HepG2 (cell line): ENCODE results near the gene SH2D7. TPM values are rescaled to one million over a fixed set of nuclear protein-coding genes. Genes with fewer than 3 reads are reported as not detected.

Source experiments
- ATAC-seq: fragments of 200-7000 bp; cut with Tn5 transposase; 3 replicates; pipeline ENCODE4 v1.9.1; 2020; ENCODE audit warnings: mild to moderate bottlenecking, moderate library complexity
- BruUV-seq: library from RNA; stranded (reverse); fragments of 400-500 nt; replicated peaks from 2 replicates; lab custom pipeline; 2021; lab: Mats Ljungman, UMichigan
- CTCF ChIA-PET: fragments of 300-600 bp; formaldehyde crosslinking; extraction: SDS; loops from one replicate; lab custom pipeline; 2021; ENCODE audit warnings: low total read pairs, inconsistent platforms, low intra/inter-chr PET ratio; lab: Yijun Ruan, JAX
- POLR2A ChIA-PET: fragments of 350-600 bp; sonication (Branson Sonifier 250); formaldehyde crosslinking; loops from one replicate; lab custom pipeline; 2020; ENCODE audit warnings: antibody characterized with exemption, inconsistent platforms; lab: Yijun Ruan, JAX
- DNase-seq: peaks from one replicate; pipeline ENCODE4 v3.0.0-alpha.2; 2015; ENCODE audit warnings: low spot score
- FAIRE-seq: peaks from 3 replicates; lab custom pipeline; 2011; peaks lifted over from hg19 to GRCh38; lab: Jason Lieb, UNC
- H2AFZ ChIP-seq: one replicate; pipeline ENCODE4 v1.6.1; 2011; ENCODE audit warnings: low read length, inconsistent platforms
- H3K27ac ChIP-seq: fragments of 300-600 bp; 3 replicates; pipeline ENCODE4 v1.8.0; 2011; ENCODE audit warnings: mixed run types, mild to moderate bottlenecking, mixed read lengths, low read length, inconsistent platforms; ENCODE audit not compliant: insufficient read depth; ENCODE audit errors: extremely low read length
- H3K27me3 ChIP-seq, 2 experiments: fragments of 200-600 bp in 1 of 2; 2 replicates in 1 of 2; 3 replicates in 1 of 2; pipeline versions ENCODE4 v1.6.0 to v1.8.0; 2011; ENCODE audit warnings: low read length in 2 of 2, mild to moderate bottlenecking in 2 of 2, moderate library complexity in 2 of 2, inconsistent platforms in 1 of 2; ENCODE audit not compliant: insufficient read depth in 2 of 2, control insufficient read depth in 1 of 2
- H3K36me3 ChIP-seq, 2 experiments: fragments of 200-600 bp in 1 of 2; replicated peaks in 1 of 2; 2 replicates in 1 of 2; 3 replicates in 1 of 2; pipeline versions ENCODE4 v1.5.1 to v1.8.0; 2011; ENCODE audit warnings: low read length in 2 of 2, inconsistent platforms in 1 of 2; ENCODE audit not compliant: insufficient read depth in 2 of 2, control insufficient read depth in 1 of 2
- H3K4me1 ChIP-seq: 2 replicates; pipeline ENCODE4 v1.5.1; 2012; ENCODE audit warnings: low read length, inconsistent platforms; ENCODE audit not compliant: insufficient read depth
- H3K4me2 ChIP-seq: 2 replicates; pipeline ENCODE4 v1.6.0; 2011; ENCODE audit warnings: low read depth, low read length, inconsistent platforms
- H3K4me3 ChIP-seq, 3 experiments: fragments of 200-600 bp in 1 of 3; sonication (generic), shearing (Covaris generic) in 1 of 3; replicated peaks in 1 of 3; 2 replicates each; pipeline ENCODE4 v1.5.1; 2011 to 2016; ENCODE audit warnings: low read length in 3 of 3, inconsistent platforms in 2 of 3, low read depth in 2 of 3, mild to moderate bottlenecking in 2 of 3, control low read depth in 1 of 3, mixed read lengths in 1 of 3; ENCODE audit not compliant: insufficient read depth in 1 of 3
- H3K79me2 ChIP-seq: one replicate; pipeline ENCODE4 v1.6.1; 2011; ENCODE audit warnings: low read length, inconsistent platforms; ENCODE audit not compliant: insufficient read depth
- H3K9ac ChIP-seq: 2 replicates; pipeline ENCODE4 v1.6.0; 2011; ENCODE audit warnings: mild to moderate bottlenecking, low read depth, low read length, inconsistent platforms; ENCODE audit not compliant: insufficient read depth
- H3K9me3 ChIP-seq: 2 replicates; pipeline ENCODE4 v1.5.1; 2012; ENCODE audit warnings: mild to moderate bottlenecking, low read length
- H4K20me1 ChIP-seq: 2 replicates; pipeline ENCODE4 v1.6.0; 2011; ENCODE audit warnings: inconsistent platforms, mild to moderate bottlenecking, low read length, moderate library complexity; ENCODE audit not compliant: insufficient read depth
- FOXA1 ChIP-seq, 2 experiments: fragments of 450-650 bp in 1 of 2; sonication (generic) in 1 of 2; formaldehyde crosslinking in 1 of 2; IDR thresholded peaks; 2 replicates each; pipeline versions ENCODE4 v1.4.0 to v1.6.1; 2016 to 2020; ENCODE audit warnings: missing genetic modification reagents in 1 of 2
- FUBP1 ChIP-seq: sonication (generic); formaldehyde crosslinking; IDR thresholded peaks from 2 replicates; pipeline ENCODE4 v1.5.1; 2020; ENCODE audit warnings: missing genetic modification reagents, mild to moderate bottlenecking, borderline replicate concordance
- HCFC1 ChIP-seq: fragments of 150-350 bp; IDR thresholded peaks from 2 replicates; pipeline ENCODE4 v1.6.1; 2014; ENCODE audit warnings: low read depth, low read length
- MBNL3 ChIP-seq: fragments of 250-450 bp; sonication (Bioruptor Pico); conservative IDR thresholded peaks from 2 replicates; pipeline ENCODE4 v1.8.0; 2022; ENCODE audit warnings: mild to moderate bottlenecking, inconsistent platforms
- PATZ1 ChIP-seq: sonication (generic); formaldehyde crosslinking; IDR thresholded peaks from 2 replicates; pipeline ENCODE4 v1.4.0; 2020; ENCODE audit warnings: missing genetic modification reagents
- RXRB ChIP-seq: IDR thresholded peaks from 2 replicates; pipeline ENCODE4 v1.6.1; 2016; ENCODE audit warnings: borderline replicate concordance, missing genetic modification reagents, missing compliant biosample characterization
- SOX13 ChIP-seq, 3 experiments: fragments of 450-650 bp in 1 of 3; sonication (generic) in 1 of 3; formaldehyde crosslinking in 1 of 3; IDR thresholded peaks in 2 of 3; conservative IDR thresholded peaks in 1 of 3; 2 replicates each; pipeline versions ENCODE4 v1.5.0 to v1.6.1; 2016 to 2020; ENCODE audit warnings: antibody characterized with exemption in 1 of 3, mild to moderate bottlenecking in 1 of 3, missing compliant biosample characterization in 1 of 3, missing genetic modification reagents in 1 of 3, moderate library complexity in 1 of 3
- SP5 ChIP-seq: IDR thresholded peaks from 2 replicates; pipeline ENCODE4 v1.6.1; 2016; ENCODE audit warnings: low read depth, borderline replicate concordance
- ZFX ChIP-seq: sonication (generic); formaldehyde crosslinking; IDR thresholded peaks from 2 replicates; pipeline ENCODE4 v1.4.0; 2020; ENCODE audit warnings: mild to moderate bottlenecking, low read depth, missing genetic modification reagents, moderate library complexity
- ZNF280B ChIP-seq: sonication (generic); formaldehyde crosslinking; IDR thresholded peaks from 2 replicates; pipeline ENCODE4 v1.5.0; 2020; ENCODE audit warnings: missing genetic modification reagents, mild to moderate bottlenecking, borderline replicate concordance
- ZNF782 ChIP-seq: sonication (generic); formaldehyde crosslinking; IDR thresholded peaks from 2 replicates; pipeline ENCODE4 v1.4.0; 2020; ENCODE audit warnings: missing genetic modification reagents, mild to moderate bottlenecking, borderline replicate concordance
- WGBS: methylation state at CpG from one replicate; pipeline ENCODE4 v1.1.6; 2017; ENCODE audit warnings: low lambda C conversion rate; 5-methylcytosine and 5-hydroxymethylcytosine counted together
- in situ Hi-C: cut with HindIII; loops from 2 replicates; pipeline ENCODE4 v1.10.0; 2017; ENCODE audit warnings: low pct_unique_long_range_greater_than_20kb; ENCODE audit not compliant: extremely low pct_ligation_motif_present
- intact Hi-C: fragments of 100-400 bp; cut with micrococcal nuclease; formaldehyde crosslinking; loops from one replicate; pipeline ENCODE4 v1.10.0; 2022; ENCODE audit not compliant: unreplicated experiment
- polyA plus RNA-seq, 8 experiments: library from polyadenylated mRNA; depleted of rRNA in 3 of 8; stranded (reverse) in 7 of 8; unstranded in 1 of 8; fragments of >200 nt; fragmentation: Illumina TruSeq in 4 of 8; extraction: Trizol in 4 of 8; gene quantifications; 2 replicates each; pipeline versions ENCODE4 v1.2.1 to v1.2.3, GENCODE V29; 2011 to 2016; ENCODE audit warnings: low read depth in 4 of 8, missing spikeins in 1 of 8, mixed read lengths in 1 of 8; ENCODE audit not compliant: insufficient read depth in 1 of 8
- total RNA-seq, 5 experiments: library from RNA; depleted of rRNA; stranded (reverse); fragments of >200 nt; fragmentation: Illumina TruSeq; extraction: Trizol; gene quantifications; 2 replicates each; pipeline ENCODE4 v1.2.3, GENCODE V29; 2016; ENCODE audit warnings: low read depth in 1 of 5

The SH2D7 gene
- total and polyA plus RNA-seq, 2 of the 13 experiments (the other 11 are each of a cell fraction or from before 2014, with no cell fraction given): not detected

- no peak for TF ChIP-seq FUBP1
- TF ChIP-seq HCFC1: no peak
- TF ChIP-seq ZNF782: no peak
Measured at GRCh38 chr15:78087951-78088772, 4.2 kb upstream of the SH2D7 start (continued).

GRCh38 chr15:78088773-78089080 is 3.6 kb upstream of the SH2D7 start:
- Histone ChIP-seq H3K27ac (no peak overlapping the region), H4K20me1 (no peaks in the 10 kb centered on the region), H3K79me2 (no peaks in the 10 kb centered on the region), H3K4me1 (peaks cover 45% of the 10 kb centered on the region), H3K27me3 (peaks cover 1 to 8% of the 10 kb centered on the region in 2 experiments; a peak in 3 of 5 replicates), H3K36me3 (no peaks in the 10 kb centered on the region), H3K9ac (no peak overlapping the region), H3K4me3 (no peak overlapping the region), H2AFZ (no peak overlapping the region), H3K4me2 (peak overlapping the region; percentile 39), H3K9me3 (no peaks in the 10 kb centered on the region)
- ATAC-seq: peak; percentile 65
- POLR2A ChIA-PET: no interaction called here
- FAIRE-seq: peak; percentile 66
- no TSS peak for BruUV-seq
- in situ Hi-C loops (no loop called here), intact Hi-C loops (no loop called here)
- DNase-seq: peak; percentile 61
- 4% methylated on average over 3 of the region's 3 CpGs for WGBS
- CTCF ChIA-PET: no interaction called here
- TF ChIP-seq ZNF280B (no peak), RXRB (CRISPR knock-in tag) (peak; percentile 33; the same call in 1 of the 2 replicates), PATZ1 (CRISPR knock-in tag) (peak; percentile 36; the same call in 1 of the 2 replicates), SP5 (0 out of 2 replicates have a peak, but pooled peaks have one; percentile 30), FOXA1 (IDR thresholded peaks at IDR 0.05) (no peak), FOXA1 (CRISPR knock-in tag; IDR thresholded peaks at IDR 0.05) (0 out of 2 replicates have a peak, but pooled peaks have one; percentile 49), SOX13 (IDR thresholded peaks at IDR 0.05) (no peak), SOX13 (CRISPR knock-in tag; conservative IDR thresholded peaks at IDR 0.05 in 1 of 2, IDR thresholded peaks at IDR 0.05 in 1 of 2) (peak in 1 of 2 experiments; percentile 75; a peak in 2 of 4 replicates), MBNL3 (CRISPR knock-in tag) (no peak), ZFX (CRISPR knock-in tag) (0 out of 2 replicates have a peak, but pooled peaks have one; percentile 14)
